ENCODE data around the gene DACT1. TPM values are rescaled to one million over a fixed set of nuclear protein-coding genes. Genes with fewer than 3 reads are reported as not detected.

The DACT1 gene
- polyA plus RNA-seq, 4 donors, result 31.4 to 133 (median 37.5) TPM

- no peak for DNase-seq (ENCODE audit: low read depth in 4 of 4, low spot score in 3 of 4)
Observed at GRCh38 chr14:58635091-58635830, 2.5 kb upstream of the DACT1 start.

- no peak for DNase-seq (ENCODE audit: low read depth in 4 of 4, low spot score in 3 of 4)
Observed at GRCh38 chr14:58636129-58636528, 1.6 kb upstream of the DACT1 start.

DNA sequence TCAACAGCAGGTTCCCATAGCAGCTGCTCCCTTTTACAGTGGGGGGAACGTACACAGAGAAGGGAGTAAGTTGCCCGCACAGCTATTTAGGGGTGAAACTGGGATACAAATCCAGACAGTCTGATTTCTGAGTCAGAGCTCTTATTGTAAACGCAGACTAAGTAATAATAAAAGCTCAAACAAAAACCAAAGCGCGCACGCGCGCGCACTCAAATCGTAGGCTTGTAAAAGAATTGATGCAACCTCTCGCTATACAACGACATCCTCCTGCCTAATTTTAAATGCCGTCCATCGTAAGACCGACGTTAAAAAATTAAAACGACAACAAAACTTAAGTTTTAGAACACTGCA is 747 bp upstream of the DACT1 start:
- peak in 1 of 4 donors; percentile 31 for DNase-seq (ENCODE audit: low read depth in 4 of 4, low spot score in 3 of 4)

- no peak for DNase-seq (ENCODE audit: low read depth in 4 of 4, low spot score in 3 of 4)
Observed at GRCh38 chr14:58638231-58639197, 752 bp downstream of the DACT1 start.

GRCh38 chr14:58639198-58639565 is 1.4 kb downstream of the DACT1 start:
- DNase-seq (ENCODE audit: low read depth in 4 of 4, low spot score in 3 of 4), result no peak

- peak; percentile 64 to 78 (median 74) for DNase-seq (ENCODE audit: low read depth in 4 of 4, low spot score in 3 of 4)
Observed at GRCh38 chr14:58639842-58640484, 2.2 kb downstream of the DACT1 start.

- no peak for DNase-seq (ENCODE audit: low read depth in 4 of 4, low spot score in 3 of 4)
Observed at GRCh38 chr14:58640959-58641358, 3.2 kb downstream of the DACT1 start.

- no peak for DNase-seq (ENCODE audit: low read depth in 4 of 4, low spot score in 3 of 4)
Observed at GRCh38 chr14:58641509-58641908, 3.7 kb downstream of the DACT1 start.

GRCh38 chr14:58643366-58643765 is 5.6 kb downstream of the DACT1 start:
- DNase-seq (ENCODE audit: low read depth in 4 of 4, low spot score in 3 of 4), result no peak

DNA sequence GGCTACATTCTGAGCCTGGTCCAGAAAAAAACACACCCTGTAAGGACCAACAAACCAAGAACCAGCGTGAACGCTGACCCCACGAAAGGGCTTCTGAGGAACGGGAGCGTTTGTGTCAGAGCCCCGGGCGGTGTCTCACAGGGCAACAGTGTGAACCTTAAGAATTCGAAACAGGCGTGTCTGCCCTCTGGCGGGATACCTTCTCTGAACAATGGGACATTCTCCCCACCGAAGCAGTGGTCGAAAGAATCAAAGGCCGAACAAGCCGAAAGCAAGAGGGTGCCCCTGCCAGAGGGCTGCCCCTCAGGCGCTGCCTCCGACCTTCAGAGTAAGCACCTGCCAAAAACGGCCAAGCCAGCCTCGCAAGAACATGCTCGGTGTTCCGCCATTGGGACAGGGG is 7.9 kb downstream of the DACT1 start:
- DNase-seq (ENCODE audit: low read depth in 4 of 4, low spot score in 3 of 4), result no peak

DNA sequence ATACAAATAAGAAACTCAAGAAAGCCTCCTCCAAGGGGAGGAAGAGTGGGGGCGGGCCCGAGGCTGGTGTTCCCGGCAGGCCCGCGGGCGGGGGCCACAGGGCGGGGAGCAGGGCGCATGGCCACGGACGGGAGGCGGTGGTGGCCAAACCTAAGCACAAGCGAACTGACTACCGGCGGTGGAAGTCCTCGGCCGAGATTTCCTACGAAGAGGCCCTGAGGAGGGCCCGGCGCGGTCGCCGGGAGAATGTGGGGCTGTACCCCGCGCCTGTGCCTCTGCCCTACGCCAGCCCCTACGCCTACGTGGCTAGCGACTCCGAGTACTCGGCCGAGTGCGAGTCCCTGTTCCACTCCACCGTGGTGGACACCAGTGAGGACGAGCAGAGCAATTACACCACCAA is 8.7 kb downstream of the DACT1 start:
- DNase-seq (ENCODE audit: low read depth in 4 of 4, low spot score in 3 of 4), result no peak

DNA sequence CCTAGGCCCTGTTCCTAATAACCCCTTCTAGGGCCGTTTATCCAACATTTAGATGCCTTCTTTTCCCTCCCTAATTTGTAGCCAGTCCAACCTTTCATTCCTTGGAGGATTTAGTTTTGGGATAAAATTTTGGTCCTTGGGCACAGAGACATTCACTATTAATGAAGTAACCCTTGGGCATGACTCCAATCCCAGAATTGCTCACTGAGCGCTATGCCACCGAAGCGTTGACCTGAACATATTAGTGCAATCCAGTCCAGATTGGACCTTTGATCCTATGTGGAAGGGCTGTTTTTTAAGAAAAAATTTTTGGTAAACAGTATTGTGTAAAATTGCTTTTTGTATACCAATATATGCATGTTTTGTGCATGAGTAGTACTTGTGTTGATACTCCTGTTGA is 10.0 kb downstream of the DACT1 start:
- DNase-seq (ENCODE audit: low read depth in 4 of 4, low spot score in 3 of 4), result no peak

DNA sequence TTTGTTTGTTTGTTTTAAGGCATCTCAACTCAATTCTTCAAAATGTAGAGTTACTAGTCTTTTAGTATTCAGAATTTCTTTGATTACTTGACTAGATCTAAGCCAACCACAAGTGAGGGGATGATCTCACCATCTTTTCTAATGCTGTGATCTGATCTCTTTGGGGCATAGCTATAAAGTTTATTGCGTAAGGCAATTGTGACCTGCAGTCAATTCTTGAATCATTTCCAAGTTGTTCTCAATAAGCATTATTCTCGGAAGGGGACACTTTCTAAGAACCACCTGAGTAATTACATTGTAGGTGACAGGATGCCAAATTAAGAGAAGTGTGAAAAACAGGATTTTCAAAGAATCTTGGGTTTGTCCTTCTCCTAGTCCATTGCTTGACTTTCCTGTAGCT is 13.1 kb downstream of the DACT1 start:
- no peak for DNase-seq (ENCODE audit: low read depth in 4 of 4, low spot score in 3 of 4)

DNA sequence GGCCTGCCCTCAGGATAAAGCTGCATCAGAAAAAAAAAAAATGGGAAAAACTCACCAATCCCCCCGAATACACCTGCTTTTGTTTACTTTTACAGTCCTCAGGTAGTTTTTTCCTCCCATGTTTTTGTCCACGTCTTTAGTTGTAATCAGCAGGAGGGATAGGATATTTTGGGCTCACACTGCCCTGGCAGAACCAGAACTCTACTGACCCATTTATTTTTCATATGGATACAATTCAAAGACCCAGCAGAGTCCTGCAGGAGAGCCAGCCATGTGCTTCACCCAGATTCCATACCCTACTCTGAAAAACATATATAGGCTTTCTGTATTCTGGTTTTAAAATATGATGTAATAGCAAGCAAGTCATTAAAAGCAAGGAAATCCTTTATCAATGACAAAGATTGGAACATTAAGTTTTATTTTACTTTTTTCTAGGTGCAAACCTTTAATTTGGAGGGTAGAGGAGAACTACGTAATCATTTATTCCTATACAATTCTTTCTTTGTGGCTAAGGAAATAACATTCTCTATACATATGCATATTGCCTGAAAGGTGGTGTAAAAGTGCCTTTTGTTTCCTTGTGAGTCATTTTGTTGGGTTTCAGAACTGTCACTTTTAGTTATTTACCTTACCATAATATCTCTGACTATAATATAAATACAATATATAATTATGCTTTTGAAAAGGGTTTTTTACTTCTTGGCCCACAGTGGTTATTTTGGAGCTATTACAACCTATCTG is 19.1 kb downstream of the DACT1 start:
- no peak for DNase-seq (ENCODE audit: low read depth in 4 of 4, low spot score in 3 of 4)

GRCh38 chr14:58659061-58659460 is 21.3 kb downstream of the DACT1 start:
- DNase-seq (ENCODE audit: low read depth in 4 of 4, low spot score in 3 of 4), result no peak

- DNase-seq (ENCODE audit: low read depth in 4 of 4, low spot score in 3 of 4), result no peak
Observed at GRCh38 chr14:58659846-58660245, 22.1 kb downstream of the DACT1 start.

DNA sequence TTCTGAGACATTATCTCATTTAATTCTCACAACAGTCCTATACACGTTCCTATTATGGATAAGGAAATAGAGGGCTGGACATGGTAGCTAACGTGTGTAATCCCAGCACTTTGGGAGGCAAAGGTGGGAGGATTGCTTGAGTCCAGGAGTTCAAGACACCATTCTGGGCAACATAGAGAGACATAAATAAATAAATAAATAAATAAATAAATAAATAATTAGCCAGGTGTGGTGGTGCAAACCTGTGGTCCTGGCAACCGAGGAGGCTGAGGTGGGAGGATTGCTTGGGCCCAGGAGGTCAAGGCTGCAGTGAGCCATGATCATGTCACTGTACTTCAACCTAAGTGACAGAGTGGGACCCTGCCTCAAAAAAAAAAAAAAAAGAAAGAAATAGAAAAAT is 22.6 kb downstream of the DACT1 start:
- no peak for DNase-seq (ENCODE audit: low read depth in 4 of 4, low spot score in 3 of 4)

DNA sequence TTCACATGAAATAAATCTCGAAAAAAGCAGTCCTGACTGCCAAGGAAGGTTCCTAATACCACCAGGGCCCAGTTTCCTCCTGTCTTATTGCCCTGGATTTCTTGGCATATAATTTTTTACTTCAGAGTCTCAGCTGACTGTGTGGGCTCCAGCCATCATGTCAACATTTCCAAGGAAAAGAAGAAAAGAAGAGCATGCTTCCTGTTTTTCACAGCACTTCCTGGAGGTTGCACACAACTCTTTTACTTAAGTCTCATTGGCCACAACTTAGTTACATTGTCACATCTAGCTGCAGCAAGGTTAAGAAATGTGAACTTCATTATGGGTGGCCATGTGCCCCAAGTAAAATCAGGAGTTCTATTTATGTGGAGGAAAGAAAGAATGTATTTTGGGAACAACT is 24.3 kb downstream of the DACT1 start:
- no peak for DNase-seq (ENCODE audit: low read depth in 4 of 4, low spot score in 3 of 4)

DNA sequence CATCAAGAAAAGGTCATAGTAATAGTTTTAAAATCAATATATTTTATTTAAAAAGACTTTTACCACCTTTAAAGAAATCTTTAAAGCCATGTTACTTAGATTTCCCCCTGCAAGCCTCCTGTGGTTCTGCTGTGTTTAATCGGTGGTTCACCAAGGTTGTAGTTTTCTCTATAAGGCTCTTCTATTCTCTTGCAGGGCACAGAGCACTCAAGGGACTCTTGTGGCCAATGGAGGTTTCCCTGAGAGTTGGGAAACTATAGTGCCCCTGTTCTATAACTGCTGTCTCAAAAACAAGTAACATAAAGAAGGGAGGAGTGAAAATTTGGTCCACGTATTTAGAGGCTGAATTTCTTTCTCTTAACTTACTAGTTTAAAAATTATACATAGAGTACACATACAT is 25.0 kb downstream of the DACT1 start:
- DNase-seq (ENCODE audit: low read depth in 4 of 4, low spot score in 3 of 4), result no peak

DNA sequence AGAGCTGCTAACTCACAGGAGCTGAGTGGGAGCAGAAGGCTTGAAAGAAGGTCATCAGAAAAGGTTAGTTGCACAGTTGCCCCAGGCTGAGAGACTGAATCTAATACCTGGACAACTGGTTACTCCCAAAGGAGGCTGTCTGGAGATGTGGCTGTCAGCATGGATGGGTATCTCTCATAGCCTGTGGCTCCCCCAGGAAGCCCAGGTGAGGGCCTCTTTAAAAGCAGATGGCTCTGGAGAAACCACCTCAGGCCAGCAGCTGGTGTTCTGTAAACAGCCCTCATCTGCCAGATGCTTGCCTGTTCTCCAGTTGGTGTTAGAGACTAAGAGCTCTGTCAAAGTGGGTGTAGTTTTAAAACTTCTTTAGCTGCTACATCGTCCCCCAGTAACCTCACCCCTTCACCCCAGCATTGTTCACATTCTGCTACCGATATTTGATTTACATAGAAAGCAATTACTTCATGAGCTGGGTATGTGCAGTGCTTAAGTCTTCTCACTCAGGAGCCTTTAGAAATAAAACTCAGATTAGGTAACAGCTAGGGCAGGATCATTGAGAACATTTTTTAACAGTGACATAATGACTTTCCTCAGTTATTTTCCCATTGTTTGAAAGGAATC is 25.8 kb downstream of the DACT1 start:
- DNase-seq (ENCODE audit: low read depth in 4 of 4, low spot score in 3 of 4), result no peak
